ENCODE measurements around the gene GPR78. TPM values are rescaled to one million over a fixed set of nuclear protein-coding genes. Genes with fewer than 3 reads are reported as not detected.

GPR78 gene, protein sequence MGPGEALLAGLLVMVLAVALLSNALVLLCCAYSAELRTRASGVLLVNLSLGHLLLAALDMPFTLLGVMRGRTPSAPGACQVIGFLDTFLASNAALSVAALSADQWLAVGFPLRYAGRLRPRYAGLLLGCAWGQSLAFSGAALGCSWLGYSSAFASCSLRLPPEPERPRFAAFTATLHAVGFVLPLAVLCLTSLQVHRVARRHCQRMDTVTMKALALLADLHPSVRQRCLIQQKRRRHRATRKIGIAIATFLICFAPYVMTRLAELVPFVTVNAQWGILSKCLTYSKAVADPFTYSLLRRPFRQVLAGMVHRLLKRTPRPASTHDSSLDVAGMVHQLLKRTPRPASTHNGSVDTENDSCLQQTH
- 0.07 TPM in 1 of 5 replicates, not detected in the others for total RNA-seq (2022; extraction: Qiagen RNA extraction)

DNA sequence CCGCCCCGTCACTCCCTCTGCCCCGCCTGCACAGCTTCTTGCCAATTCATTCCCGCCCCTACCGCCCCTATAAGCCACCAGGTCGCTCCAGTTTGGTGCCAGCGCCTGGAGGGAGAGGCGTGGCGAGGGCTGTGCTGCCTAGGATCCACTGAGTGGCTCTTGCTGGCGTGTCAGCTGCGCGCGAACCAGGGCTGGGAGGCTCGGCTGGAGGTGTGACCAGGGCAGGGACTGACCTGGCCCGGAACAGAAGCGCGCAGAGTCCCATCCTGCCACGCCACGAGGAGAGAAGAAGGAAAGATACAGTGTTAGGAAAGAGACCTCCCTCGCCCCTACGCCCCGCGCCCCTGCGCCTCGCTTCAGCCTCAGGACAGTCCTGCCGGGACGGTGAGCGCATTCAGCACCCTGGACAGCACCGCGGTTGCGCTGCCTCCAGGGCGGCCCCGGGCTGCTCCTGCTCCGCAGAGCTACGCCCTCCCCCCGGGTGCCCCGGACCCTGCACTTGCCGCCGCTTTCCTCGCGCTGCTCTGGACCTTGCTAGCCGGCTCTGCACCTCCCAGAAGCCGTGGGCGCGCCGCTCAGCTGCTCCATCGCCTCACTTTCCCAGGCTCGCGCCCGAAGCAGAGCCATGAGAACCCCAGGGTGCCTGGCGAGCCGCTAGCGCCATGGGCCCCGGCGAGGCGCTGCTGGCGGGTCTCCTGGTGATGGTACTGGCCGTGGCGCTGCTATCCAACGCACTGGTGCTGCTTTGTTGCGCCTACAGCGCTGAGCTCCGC lies at the start of gene GPR78:
GPR78 (plus strand) TSS at position 72 of the 773 bp plus-strand sequence; CDS start at position 663, 591 bp downstream.

DNA sequence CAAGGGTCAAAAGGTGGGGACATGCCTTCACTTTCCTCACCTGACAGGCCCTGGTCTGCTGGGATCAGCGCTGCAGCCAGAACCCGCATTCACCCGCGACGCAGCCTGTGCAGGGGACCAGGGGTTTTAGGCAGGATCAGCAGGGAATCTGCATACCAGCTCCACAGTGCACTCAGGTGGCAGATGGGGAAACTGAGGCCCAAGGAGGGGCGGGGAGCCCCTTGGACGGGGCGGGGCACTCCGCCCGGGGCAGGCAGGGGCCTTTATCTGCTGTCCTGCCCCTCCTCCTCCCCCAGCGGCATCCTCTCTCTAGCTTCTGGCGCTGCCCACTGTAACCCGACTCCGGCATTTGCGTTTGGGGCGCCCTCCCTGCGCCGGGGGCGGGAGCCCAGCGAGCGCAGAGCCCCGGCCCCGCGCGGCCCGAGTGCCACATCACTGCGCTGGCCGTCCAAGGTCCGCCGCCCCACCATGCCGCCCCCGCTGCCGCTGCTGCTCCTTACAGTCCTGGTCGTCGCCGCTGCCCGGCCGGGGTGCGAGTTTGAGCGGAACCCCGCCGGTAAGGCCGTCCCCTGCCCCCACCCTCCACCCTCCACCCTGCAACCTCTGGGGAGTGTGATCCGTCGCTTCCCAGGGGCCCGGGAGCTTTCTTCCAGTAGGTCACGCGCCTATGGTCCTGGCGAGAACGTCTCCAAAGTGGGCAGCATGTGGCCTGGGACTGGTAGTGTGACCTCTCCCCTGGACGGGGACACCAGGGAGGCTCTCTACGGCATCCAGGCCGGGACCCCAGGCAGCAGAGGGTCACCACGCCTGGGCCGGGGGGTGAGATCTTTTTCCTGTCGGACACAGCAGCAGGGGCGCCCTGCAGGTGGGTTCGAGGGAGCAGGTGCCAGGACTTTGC lies 12.4 kb downstream of the GPR78 start, which contains the start of gene CPZ:
CPZ (plus strand) TSS at position 400 of the 898 bp plus-strand sequence; CDS start at position 469, 69 bp downstream.

Other genes starting within 250 kb of the GPR78 start
- gene ACOX3, start 139.7 kb upstream of the GPR78 start, total RNA-seq (2022; extraction: Qiagen RNA extraction) = 6.6 to 10.8 TPM (median 9.7 TPM) in 5 replicates
- gene TRMT44, start 139.6 kb upstream of the GPR78 start, total RNA-seq (2022; extraction: Qiagen RNA extraction) = 5.7 to 7.7 TPM (median 5.9 TPM) in 5 replicates
- 0.17 to 0.41 TPM (median 0.37 TPM) in 5 replicates for gene CPZ, start 12.4 kb downstream of the GPR78 start, total RNA-seq (2022; extraction: Qiagen RNA extraction)

All from A549 treated with Mapracorat at 1 μM for 4 hours (cell line).